ENCODE measurements around the gene TSC22D3.

- TF ChIP-seq CTCF (IDR thresholded peaks at IDR 0.05): no peak
- TF ChIP-seq EP300 (IDR thresholded peaks at IDR 0.05): no peak
- TF ChIP-seq POLR2A (IDR thresholded peaks at IDR 0.05): no peak
Measured at GRCh38 chrX:107708762-107709161, 66.8 kb downstream of the TSC22D3 start.

All from upper lobe of left lung (tissue), 4 donors.